ENCODE results near the gene PIAS4. TPM values are rescaled to one million over a fixed set of nuclear protein-coding genes. Genes with fewer than 3 reads are reported as not detected.

The PIAS4 gene
- total RNA-seq, 1 donor from 2014 or later, result 56.3 TPM

- Mint-ChIP-seq H3K4me3 (ENCODE audit: low read depth) (no peak overlapping the region), H3K36me3 (ENCODE audit: insufficient read depth) (peaks cover 4% of the 10 kb centered on the region), H3K9me3 (ENCODE audit: low read depth) (no peaks in the 10 kb centered on the region), H3K4me1 (ENCODE audit: low read depth) (peaks cover 23% of the 10 kb centered on the region), H3K27ac (no peak overlapping the region), H3K27me3 (no peaks in the 10 kb centered on the region)
- no peak for TF ChIP-seq CTCF (IDR thresholded peaks at IDR 0.05; ENCODE audit: unreplicated experiment)
- DNase-seq (ENCODE audit: low spot score, unreplicated experiment), result no peak
These were observed 5.6 kb downstream of the PIAS4 start for GRCh38 chr19:4012975-4013634.

- no peaks in the 10 kb centered on the region for H3K27me3 Mint-ChIP-seq
- H3K36me3 Mint-ChIP-seq (ENCODE audit: insufficient read depth), result peaks cover 4% of the 10 kb centered on the region
- H3K9me3 Mint-ChIP-seq (ENCODE audit: low read depth), result no peaks in the 10 kb centered on the region
- no peak for TF ChIP-seq CTCF (IDR thresholded peaks at IDR 0.05; ENCODE audit: unreplicated experiment)
- peaks cover 16% of the 10 kb centered on the region for H3K4me1 Mint-ChIP-seq (ENCODE audit: low read depth)
- H3K27ac Mint-ChIP-seq, result no peak overlapping the region
- DNase-seq (ENCODE audit: low spot score, unreplicated experiment), result no peak
- no peak overlapping the region for H3K4me3 Mint-ChIP-seq (ENCODE audit: low read depth)
These were observed 6.5 kb downstream of the PIAS4 start for GRCh38 chr19:4013886-4014540.

GRCh38 chr19:4014541-4015491 lies 7.3 kb downstream of the PIAS4 start:
- H3K36me3 Mint-ChIP-seq (ENCODE audit: insufficient read depth), result peaks cover 4% of the 10 kb centered on the region
- H3K4me3 Mint-ChIP-seq (ENCODE audit: low read depth), result no peak overlapping the region

GRCh38 chr19:4015705-4016402 lies 8.3 kb downstream of the PIAS4 start:
- Mint-ChIP-seq H3K4me1 (ENCODE audit: low read depth) (peaks cover 9% of the 10 kb centered on the region), H3K4me3 (ENCODE audit: low read depth) (no peak overlapping the region), H3K36me3 (ENCODE audit: insufficient read depth) (peaks cover 4% of the 10 kb centered on the region), H3K27me3 (no peaks in the 10 kb centered on the region), H3K9me3 (ENCODE audit: low read depth) (no peaks in the 10 kb centered on the region), H3K27ac (no peak overlapping the region)
- no peak for DNase-seq (ENCODE audit: low spot score, unreplicated experiment)
- no peak for TF ChIP-seq CTCF (IDR thresholded peaks at IDR 0.05; ENCODE audit: unreplicated experiment)

More at GRCh38 chr19:4014541-4015491, 7.3 kb downstream of the PIAS4 start:
- TF ChIP-seq CTCF (IDR thresholded peaks at IDR 0.05; ENCODE audit: unreplicated experiment), result no peak
- no peak for DNase-seq (ENCODE audit: low spot score, unreplicated experiment)
- H3K27me3 Mint-ChIP-seq, result no peaks in the 10 kb centered on the region
- H3K4me1 Mint-ChIP-seq (ENCODE audit: low read depth), result peaks cover 9% of the 10 kb centered on the region
- no peak overlapping the region for H3K27ac Mint-ChIP-seq
- H3K9me3 Mint-ChIP-seq (ENCODE audit: low read depth), result no peaks in the 10 kb centered on the region

All from progenitor cell of endocrine pancreas (in vitro differentiated cells).